Lower lobe of right lung (tissue), 2 donors: ENCODE results near the gene KRTAP13-2. TPM values are rescaled to one million over a fixed set of nuclear protein-coding genes. Genes with fewer than 3 reads are reported as not detected.

ENCODE experiments used
- ATAC-seq, 2 donors: fragments of 200-7000 bp; cut with Tn5 transposase; one replicate each; pipeline ENCODE4 v1.9.1; 2020 to 2022; ENCODE audit warnings: mild to moderate bottlenecking in 2 of 2, moderate library complexity in 2 of 2
- DNase-seq: peaks from one replicate; pipeline ENCODE4 v3.0.0-alpha.2; 2020
- H3K27ac ChIP-seq: fragments of 200-600 bp; one replicate; pipeline ENCODE4 v1.8.0; 2022
- H3K27me3 ChIP-seq: fragments of 200-600 bp; one replicate; pipeline ENCODE4 v1.8.0; 2022; ENCODE audit warnings: low read depth
- H3K36me3 ChIP-seq: fragments of 200-600 bp; one replicate; pipeline ENCODE4 v1.8.0; 2022; ENCODE audit warnings: mild to moderate bottlenecking
- H3K4me1 ChIP-seq: fragments of 200-600 bp; one replicate; pipeline ENCODE4 v1.8.0; 2022
- H3K4me3 ChIP-seq: fragments of 200-600 bp; one replicate; pipeline ENCODE4 v1.8.0; 2022; ENCODE audit warnings: mild to moderate bottlenecking
- H3K9me3 ChIP-seq: fragments of 200-600 bp; one replicate; pipeline ENCODE4 v1.8.0; 2022
- CTCF ChIP-seq: fragments of 200-600 bp; IDR thresholded peaks from one replicate; pipeline ENCODE4 v1.8.0; 2022; ENCODE audit warnings: antibody characterized with exemption, mild to moderate bottlenecking
- intact Hi-C: fragments of 100-400 bp; cut with DNase I; formaldehyde crosslinking; loops from one replicate; pipeline ENCODE4 v1.11.0; 2022
- total RNA-seq: library from RNA; stranded (reverse); fragmentation: NEBNext Ultra II Directional; extraction: Animal tissue kit (Norgen Biotek cat#: 25700); gene quantifications from one replicate; pipeline ENCODE4 v1.2.1, GENCODE V29; 2021
- donor health status: DM: no; HTN: yes; CAD: no; lungs with severe emphysema.

The KRTAP13-2 gene
- total RNA-seq, 1 donor from 2014 or later = not detected

- ATAC-seq (no peak), DNase-seq (no peak)
- Histone ChIP-seq H3K36me3 (no peaks in the 10 kb centered on the region), H3K27ac (no peak within 1 kb of the TSS), H3K9me3 (no peaks in the 10 kb centered on the region), H3K27me3 (no peaks in the 10 kb centered on the region), H3K4me3 (no peak within 1 kb of the TSS), H3K4me1 (no peaks in the 10 kb centered on the region)
- intact Hi-C loops = no loop called here
- TF ChIP-seq CTCF = no peak
Measured at GRCh38 chr21:30337276-30337744, 34.8 kb downstream of the KRTAP13-2 start, which contains the start of gene KRTAP27-1. Gene KRTAP27-1 (minus strand): TSS chr21:30337694. CDS start chr21:30337668, 26 bp downstream.

DNA sequence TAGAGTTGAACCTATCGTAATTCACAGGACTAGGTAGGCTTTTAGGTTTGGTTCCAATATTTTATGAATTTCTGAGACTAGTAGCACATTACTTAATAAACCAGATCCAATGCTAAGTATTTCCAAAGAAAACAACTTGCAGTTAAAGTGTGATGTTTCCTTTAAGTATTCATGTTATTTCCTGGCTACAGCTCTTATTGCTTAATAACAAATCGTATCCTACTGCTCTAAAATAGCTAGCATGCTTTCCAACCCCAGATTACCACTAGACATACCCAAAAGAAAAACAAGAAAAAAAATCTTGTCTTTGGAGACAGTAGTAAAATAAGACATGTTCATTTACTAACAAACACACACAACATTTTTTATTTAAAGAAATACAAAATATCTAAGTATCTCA lies 35.5 kb downstream of the KRTAP13-2 start:
- no peaks in the 10 kb centered on the region for H3K4me1 ChIP-seq
- H3K36me3 ChIP-seq = no peaks in the 10 kb centered on the region
- DNase-seq (no peak), ATAC-seq (no peak)
- no peaks in the 10 kb centered on the region for H3K9me3 ChIP-seq
- intact Hi-C loops = no loop called here
- H3K27ac ChIP-seq = no peak overlapping the region
- no peak overlapping the region for H3K4me3 ChIP-seq
- TF ChIP-seq CTCF = no peak
- H3K27me3 ChIP-seq = no peaks in the 10 kb centered on the region

DNA sequence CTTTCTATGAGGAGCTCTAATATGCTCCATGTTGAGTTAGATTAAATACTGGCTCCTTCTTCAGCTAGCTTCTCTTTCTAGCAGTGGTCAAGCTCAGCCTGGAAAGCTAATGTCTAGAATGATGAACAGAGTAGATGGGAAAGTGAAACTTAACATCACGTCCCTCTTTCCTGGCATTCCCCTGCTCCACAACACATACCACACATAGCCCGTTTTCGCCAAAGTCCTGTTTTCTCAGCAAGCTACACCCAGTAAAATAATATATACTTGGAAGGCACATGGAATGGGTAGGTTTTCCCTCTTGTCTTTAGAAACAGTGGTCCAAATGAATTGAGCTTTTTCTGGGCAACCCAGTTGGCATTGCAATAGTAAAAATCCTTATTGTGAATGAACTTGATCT lies 38.3 kb downstream of the KRTAP13-2 start:
- H3K27me3 ChIP-seq = no peaks in the 10 kb centered on the region
- no peak overlapping the region for H3K4me3 ChIP-seq
- no peaks in the 10 kb centered on the region for H3K4me1 ChIP-seq
- intact Hi-C loops = no loop called here
- H3K36me3 ChIP-seq = no peaks in the 10 kb centered on the region
- ATAC-seq (no peak), DNase-seq (no peak)
- no peak for TF ChIP-seq CTCF
- H3K9me3 ChIP-seq = no peaks in the 10 kb centered on the region
- no peak overlapping the region for H3K27ac ChIP-seq

DNA sequence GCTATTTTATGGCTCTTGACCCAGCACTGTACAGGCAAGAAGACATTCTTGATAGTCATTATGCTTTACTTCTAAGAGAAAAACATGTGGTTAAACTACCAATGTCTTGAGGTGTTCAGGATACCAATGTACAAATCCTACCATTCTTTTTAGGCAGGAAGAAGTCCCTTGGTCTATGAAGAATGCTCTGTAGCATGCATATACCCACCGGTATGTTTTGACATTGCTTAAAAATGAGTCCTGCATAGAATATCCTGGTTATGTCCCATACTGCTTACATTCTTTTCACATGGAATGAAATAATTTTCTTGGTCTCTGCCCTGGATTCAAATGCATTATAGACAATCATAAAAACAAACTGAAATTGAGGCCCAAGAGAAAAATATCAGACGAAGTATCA lies 39.4 kb downstream of the KRTAP13-2 start:
- TF ChIP-seq CTCF = no peak
- Histone ChIP-seq H3K27me3 (no peaks in the 10 kb centered on the region), H3K4me1 (no peaks in the 10 kb centered on the region), H3K9me3 (no peaks in the 10 kb centered on the region), H3K4me3 (no peak overlapping the region), H3K36me3 (no peaks in the 10 kb centered on the region), H3K27ac (no peak overlapping the region)
- no peak for DNase-seq
- intact Hi-C loops = no loop called here
- no peak for ATAC-seq

- intact Hi-C loops = no loop called here
- Histone ChIP-seq H3K27ac (no peak overlapping the region), H3K27me3 (no peaks in the 10 kb centered on the region), H3K4me3 (no peak overlapping the region), H3K36me3 (no peaks in the 10 kb centered on the region), H3K4me1 (no peaks in the 10 kb centered on the region), H3K9me3 (no peaks in the 10 kb centered on the region)
- ATAC-seq (no peak), DNase-seq (no peak)
- no peak for TF ChIP-seq CTCF
Measured at GRCh38 chr21:30329203-30329875, 42.7 kb downstream of the KRTAP13-2 start.
